ENCODE measurements around the gene LSM4.

DNA sequence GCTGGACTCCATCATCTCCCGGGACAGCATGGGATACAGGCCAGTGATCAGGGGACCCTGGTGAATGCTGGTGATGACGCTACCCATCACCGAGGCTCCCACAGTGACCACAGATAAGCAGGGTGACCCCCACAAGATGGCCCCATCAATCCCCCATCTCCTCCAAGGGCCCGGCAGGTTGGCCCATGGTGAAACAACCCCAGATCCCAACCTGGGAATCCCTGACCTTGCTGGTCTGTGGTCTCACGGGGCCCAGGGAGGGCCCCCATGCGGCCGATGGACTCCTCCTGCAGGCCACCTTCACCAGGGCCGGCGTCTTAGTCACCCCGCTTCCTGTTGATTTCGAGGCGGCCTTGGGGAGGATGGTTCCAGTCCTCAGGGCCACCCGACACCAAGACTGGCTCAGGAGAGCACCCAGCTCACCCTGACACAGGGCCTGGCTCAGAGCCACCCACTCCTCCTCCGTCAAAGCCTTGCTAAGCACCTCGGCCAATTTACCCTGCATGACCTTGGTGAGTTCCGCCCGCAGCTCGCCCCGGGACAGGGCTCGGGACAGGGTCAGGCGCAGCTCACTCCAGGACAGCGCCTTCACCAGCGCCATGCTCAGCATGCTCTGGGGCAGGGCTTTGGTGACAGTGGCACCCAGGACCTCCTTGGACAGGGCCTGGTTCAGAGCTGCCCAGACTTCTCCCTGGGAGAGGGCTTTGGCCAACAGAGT lies 58.6 kb downstream of the LSM4 start:
- TF ChIP-seq, protein P1, sequence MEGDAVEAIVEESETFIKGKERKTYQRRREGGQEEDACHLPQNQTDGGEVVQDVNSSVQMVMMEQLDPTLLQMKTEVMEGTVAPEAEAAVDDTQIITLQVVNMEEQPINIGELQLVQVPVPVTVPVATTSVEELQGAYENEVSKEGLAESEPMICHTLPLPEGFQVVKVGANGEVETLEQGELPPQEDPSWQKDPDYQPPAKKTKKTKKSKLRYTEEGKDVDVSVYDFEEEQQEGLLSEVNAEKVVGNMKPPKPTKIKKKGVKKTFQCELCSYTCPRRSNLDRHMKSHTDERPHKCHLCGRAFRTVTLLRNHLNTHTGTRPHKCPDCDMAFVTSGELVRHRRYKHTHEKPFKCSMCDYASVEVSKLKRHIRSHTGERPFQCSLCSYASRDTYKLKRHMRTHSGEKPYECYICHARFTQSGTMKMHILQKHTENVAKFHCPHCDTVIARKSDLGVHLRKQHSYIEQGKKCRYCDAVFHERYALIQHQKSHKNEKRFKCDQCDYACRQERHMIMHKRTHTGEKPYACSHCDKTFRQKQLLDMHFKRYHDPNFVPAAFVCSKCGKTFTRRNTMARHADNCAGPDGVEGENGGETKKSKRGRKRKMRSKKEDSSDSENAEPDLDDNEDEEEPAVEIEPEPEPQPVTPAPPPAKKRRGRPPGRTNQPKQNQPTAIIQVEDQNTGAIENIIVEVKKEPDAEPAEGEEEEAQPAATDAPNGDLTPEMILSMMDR (IDR thresholded peaks at IDR 0.05), result no peak
- TF ChIP-seq EP300 (IDR thresholded peaks at IDR 0.05; ENCODE audit: low read depth) (no peak), POLR2A (IDR thresholded peaks at IDR 0.05) (no peak)
